ENCODE measurements around the gene BOLA1.

BOLA1 gene

GRCh38 chr1:149916193-149916897 is 17.0 kb downstream of the BOLA1 start:
- H3K4me1 ChIP-seq (ENCODE audit: control insufficient read depth, insufficient read depth, low read length): peaks cover 20% of the 10 kb centered on the region
- peak overlapping the region; percentile 74 for H3K27ac ChIP-seq (ENCODE audit: insufficient read depth, low read depth, low read length, poor library complexity, severe bottlenecking)
- no peaks in the 10 kb centered on the region for H3K36me3 ChIP-seq (ENCODE audit: control insufficient read depth, insufficient read depth, low read length)
- WGBS, 2 experiments: 4 to 15% methylated on average over 5 to 9 of the region's 9 CpGs
- no peaks in the 10 kb centered on the region for H3K27me3 ChIP-seq (ENCODE audit: control insufficient read depth, insufficient read depth, low read length, poor library complexity, severe bottlenecking)
- peak overlapping the region; percentile 59 for H3K4me3 ChIP-seq (ENCODE audit: insufficient read depth, low read depth, low read length)
- no peaks in the 10 kb centered on the region for H3K9me3 ChIP-seq (ENCODE audit: control insufficient read depth, low read length)

DNA sequence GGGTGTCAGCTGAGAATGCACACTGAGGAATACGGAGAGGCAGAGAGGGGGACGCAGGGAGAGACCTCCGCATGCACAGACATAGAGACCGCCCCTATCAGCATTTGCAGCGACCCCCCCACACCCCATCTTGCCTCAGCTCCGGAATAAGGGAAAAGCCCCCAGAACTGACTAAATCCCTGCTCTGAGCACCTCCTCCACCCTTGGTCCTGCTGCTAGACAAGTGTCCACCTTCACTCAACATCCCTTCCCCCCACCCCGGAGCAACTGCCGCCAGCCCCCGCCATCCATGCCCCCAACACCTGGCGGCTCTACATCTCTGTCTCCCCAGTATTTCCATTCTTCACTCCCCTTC is 17.5 kb downstream of the BOLA1 start:
- H3K4me1 ChIP-seq (ENCODE audit: control insufficient read depth, insufficient read depth, low read length): peaks cover 20% of the 10 kb centered on the region
- H3K36me3 ChIP-seq (ENCODE audit: control insufficient read depth, insufficient read depth, low read length): no peaks in the 10 kb centered on the region
- no peaks in the 10 kb centered on the region for H3K27me3 ChIP-seq (ENCODE audit: control insufficient read depth, insufficient read depth, low read length, poor library complexity, severe bottlenecking)
- WGBS, 2 experiments: 2 to 3% methylated on average over 10 of the region's 10 CpGs
- peak overlapping the region; percentile 59 for H3K4me3 ChIP-seq (ENCODE audit: insufficient read depth, low read depth, low read length)
- H3K27ac ChIP-seq (ENCODE audit: insufficient read depth, low read depth, low read length, poor library complexity, severe bottlenecking): no peak overlapping the region
- H3K9me3 ChIP-seq (ENCODE audit: control insufficient read depth, low read length): no peaks in the 10 kb centered on the region

GRCh38 chr1:149917571-149918144 is 18.3 kb downstream of the BOLA1 start, which contains the start of gene SV2A:
Gene SV2A (minus strand): TSS chr1:149917844. CDS start chr1:149913840, 4,004 bp downstream.
- H3K4me3 ChIP-seq (ENCODE audit: insufficient read depth, low read depth, low read length): peak within 1 kb of the TSS; percentile 59
- H3K27ac ChIP-seq (ENCODE audit: insufficient read depth, low read depth, low read length, poor library complexity, severe bottlenecking): no peak within 1 kb of the TSS
- WGBS, 2 experiments: 1% methylated on average over 18 to 24 of the region's 24 CpGs
- H3K4me1 ChIP-seq (ENCODE audit: control insufficient read depth, insufficient read depth, low read length): peaks cover 20% of the 10 kb centered on the region
- H3K9me3 ChIP-seq (ENCODE audit: control insufficient read depth, low read length): no peaks in the 10 kb centered on the region
- no peaks in the 10 kb centered on the region for H3K27me3 ChIP-seq (ENCODE audit: control insufficient read depth, insufficient read depth, low read length, poor library complexity, severe bottlenecking)
- H3K36me3 ChIP-seq (ENCODE audit: control insufficient read depth, insufficient read depth, low read length): peaks cover 4% of the 10 kb centered on the region

- WGBS, 2 experiments: 95 to 96% methylated on average over 10 of the region's 10 CpGs
- Histone ChIP-seq H3K27me3 (ENCODE audit: control insufficient read depth, insufficient read depth, low read length, poor library complexity, severe bottlenecking) (no peaks in the 10 kb centered on the region), H3K36me3 (ENCODE audit: control insufficient read depth, insufficient read depth, low read length) (peaks cover 41% of the 10 kb centered on the region), H3K4me3 (ENCODE audit: insufficient read depth, low read depth, low read length) (no peak overlapping the region), H3K27ac (ENCODE audit: insufficient read depth, low read depth, low read length, poor library complexity, severe bottlenecking) (no peak overlapping the region), H3K4me1 (ENCODE audit: control insufficient read depth, insufficient read depth, low read length) (peaks cover 15% of the 10 kb centered on the region), H3K9me3 (ENCODE audit: control insufficient read depth, low read length) (no peaks in the 10 kb centered on the region)
These were observed 24.3 kb downstream of the BOLA1 start for GRCh38 chr1:149923626-149924025.

- no peak overlapping the region for H3K4me3 ChIP-seq (ENCODE audit: insufficient read depth, low read depth, low read length)
These were observed 26.0 kb downstream of the BOLA1 start for GRCh38 chr1:149925345-149925744.

DNA sequence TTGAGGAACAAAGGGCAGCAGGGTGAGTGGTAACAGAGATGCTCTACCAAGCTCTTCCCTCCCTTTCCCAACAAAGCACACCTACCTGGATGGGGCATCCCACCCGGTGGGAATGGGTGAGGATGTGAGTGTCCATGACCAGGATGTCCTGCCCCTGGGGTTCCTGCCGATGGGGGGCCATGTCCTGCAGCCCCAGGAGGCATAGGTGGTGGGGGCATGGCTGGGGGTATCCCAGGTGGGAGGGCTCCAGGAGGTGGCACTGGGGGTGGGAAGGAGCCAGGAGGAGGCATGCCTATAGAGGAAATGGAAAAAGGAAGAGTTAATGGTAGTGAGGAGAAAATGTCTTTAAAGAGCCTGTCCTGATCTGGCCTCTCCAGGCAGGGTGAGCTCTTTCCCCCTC is 26.4 kb downstream of the BOLA1 start:
- Histone ChIP-seq H3K36me3 (ENCODE audit: control insufficient read depth, insufficient read depth, low read length) (peaks cover 41% of the 10 kb centered on the region), H3K27ac (ENCODE audit: insufficient read depth, low read depth, low read length, poor library complexity, severe bottlenecking) (no peak overlapping the region), H3K9me3 (ENCODE audit: control insufficient read depth, low read length) (no peaks in the 10 kb centered on the region), H3K27me3 (ENCODE audit: control insufficient read depth, insufficient read depth, low read length, poor library complexity, severe bottlenecking) (no peaks in the 10 kb centered on the region), H3K4me1 (ENCODE audit: control insufficient read depth, insufficient read depth, low read length) (peaks cover 15% of the 10 kb centered on the region), H3K4me3 (ENCODE audit: insufficient read depth, low read depth, low read length) (no peak overlapping the region)
- WGBS, 2 experiments: 95% methylated on average over 2 of the region's 2 CpGs

More at GRCh38 chr1:149925345-149925744, 26.0 kb downstream of the BOLA1 start:
- Histone ChIP-seq H3K9me3 (ENCODE audit: control insufficient read depth, low read length) (no peaks in the 10 kb centered on the region), H3K27me3 (ENCODE audit: control insufficient read depth, insufficient read depth, low read length, poor library complexity, severe bottlenecking) (no peaks in the 10 kb centered on the region), H3K27ac (ENCODE audit: insufficient read depth, low read depth, low read length, poor library complexity, severe bottlenecking) (no peak overlapping the region), H3K36me3 (ENCODE audit: control insufficient read depth, insufficient read depth, low read length) (peaks cover 41% of the 10 kb centered on the region), H3K4me1 (ENCODE audit: control insufficient read depth, insufficient read depth, low read length) (peaks cover 15% of the 10 kb centered on the region)
- 93 to 96% methylated on average over 3 of the region's 3 CpGs for whole genome bisulfite sequencing, 2 experiments

GRCh38 chr1:149926296-149926695 is 26.9 kb downstream of the BOLA1 start:
- peaks cover 15% of the 10 kb centered on the region for H3K4me1 ChIP-seq (ENCODE audit: control insufficient read depth, insufficient read depth, low read length)
- peak overlapping the region; percentile 80 for H3K4me3 ChIP-seq (ENCODE audit: insufficient read depth, low read depth, low read length)
- H3K36me3 ChIP-seq (ENCODE audit: control insufficient read depth, insufficient read depth, low read length): peaks cover 41% of the 10 kb centered on the region
- 94 to 95% methylated on average over 9 of the region's 9 CpGs for WGBS, 2 experiments
- H3K27me3 ChIP-seq (ENCODE audit: control insufficient read depth, insufficient read depth, low read length, poor library complexity, severe bottlenecking): no peaks in the 10 kb centered on the region
- no peak overlapping the region for H3K27ac ChIP-seq (ENCODE audit: insufficient read depth, low read depth, low read length, poor library complexity, severe bottlenecking)
- H3K9me3 ChIP-seq (ENCODE audit: control insufficient read depth, low read length): no peaks in the 10 kb centered on the region

DNA sequence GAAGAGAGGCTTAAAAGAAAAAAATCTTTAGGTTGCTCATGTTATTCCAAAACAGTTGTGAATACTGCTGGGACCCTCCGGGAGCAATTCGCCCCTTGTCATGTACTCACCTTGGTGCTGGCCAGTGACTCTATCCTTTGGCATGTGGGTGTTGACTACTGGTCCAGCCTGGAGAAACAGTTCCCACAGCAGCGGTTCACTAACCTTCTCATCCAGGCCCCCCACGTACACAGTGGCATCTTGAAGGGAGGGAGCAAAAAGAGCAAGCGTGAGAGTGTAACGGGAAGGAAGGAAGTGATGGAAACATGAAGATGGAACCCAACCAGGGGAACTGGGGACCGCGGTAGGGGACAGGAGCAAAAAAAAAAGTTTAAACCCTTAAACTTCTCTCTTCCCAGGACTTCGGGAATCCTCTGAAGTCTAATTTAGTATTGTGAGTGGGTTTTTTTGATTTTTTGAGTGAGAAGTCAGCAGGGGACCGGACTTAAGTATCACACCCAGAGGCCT is 27.7 kb downstream of the BOLA1 start:
- peaks cover 15% of the 10 kb centered on the region for H3K4me1 ChIP-seq (ENCODE audit: control insufficient read depth, insufficient read depth, low read length)
- no peaks in the 10 kb centered on the region for H3K9me3 ChIP-seq (ENCODE audit: control insufficient read depth, low read length)
- peak overlapping the region; percentile 80 for H3K4me3 ChIP-seq (ENCODE audit: insufficient read depth, low read depth, low read length)
- peaks cover 41% of the 10 kb centered on the region for H3K36me3 ChIP-seq (ENCODE audit: control insufficient read depth, insufficient read depth, low read length)
- 2% methylated on average over 9 to 10 of the region's 10 CpGs for WGBS, 2 experiments
- no peak overlapping the region for H3K27ac ChIP-seq (ENCODE audit: insufficient read depth, low read depth, low read length, poor library complexity, severe bottlenecking)
- no peaks in the 10 kb centered on the region for H3K27me3 ChIP-seq (ENCODE audit: control insufficient read depth, insufficient read depth, low read length, poor library complexity, severe bottlenecking)

- Histone ChIP-seq H3K4me3 (ENCODE audit: insufficient read depth, low read depth, low read length) (peak within 1 kb of the TSS; percentile 80), H3K27ac (ENCODE audit: insufficient read depth, low read depth, low read length, poor library complexity, severe bottlenecking) (peak within 1 kb of the TSS; percentile 86), H3K4me1 (ENCODE audit: control insufficient read depth, insufficient read depth, low read length) (peaks cover 15% of the 10 kb centered on the region), H3K36me3 (ENCODE audit: control insufficient read depth, insufficient read depth, low read length) (peaks cover 36% of the 10 kb centered on the region), H3K27me3 (ENCODE audit: control insufficient read depth, insufficient read depth, low read length, poor library complexity, severe bottlenecking) (no peaks in the 10 kb centered on the region), H3K9me3 (ENCODE audit: control insufficient read depth, low read length) (no peaks in the 10 kb centered on the region)
- WGBS, 2 experiments: 0 to 1% methylated on average over 47 of the region's 47 CpGs
These were observed 28.4 kb downstream of the BOLA1 start, which contains the start of gene SF3B4 for GRCh38 chr1:149927563-149928400. Gene SF3B4 (minus strand): TSS chr1:149927803. CDS start chr1:149927759, 44 bp downstream.

GRCh38 chr1:149928401-149928724 is 29.0 kb downstream of the BOLA1 start:
- Histone ChIP-seq H3K4me3 (ENCODE audit: insufficient read depth, low read depth, low read length) (peak overlapping the region; percentile 80), H3K27me3 (ENCODE audit: control insufficient read depth, insufficient read depth, low read length, poor library complexity, severe bottlenecking) (no peaks in the 10 kb centered on the region), H3K4me1 (ENCODE audit: control insufficient read depth, insufficient read depth, low read length) (peaks cover 15% of the 10 kb centered on the region), H3K36me3 (ENCODE audit: control insufficient read depth, insufficient read depth, low read length) (peaks cover 30% of the 10 kb centered on the region), H3K9me3 (ENCODE audit: control insufficient read depth, low read length) (no peaks in the 10 kb centered on the region), H3K27ac (ENCODE audit: insufficient read depth, low read depth, low read length, poor library complexity, severe bottlenecking) (peak overlapping the region; percentile 86)
- WGBS, 2 experiments: 19 to 30% methylated on average over 1 of the region's 1 CpG

Measured in ectodermal cell (in vitro differentiated cells).